Measurements from ENCODE around the gene ENO1. TPM values are rescaled to one million over a fixed set of nuclear protein-coding genes. Genes with fewer than 3 reads are reported as not detected.
A peak's percentile ranks its signal among the peaks of the same experiment; 100 is the strongest.

ENO1 gene
- total RNA-seq, 1 donor: 1,401 TPM

DNA sequence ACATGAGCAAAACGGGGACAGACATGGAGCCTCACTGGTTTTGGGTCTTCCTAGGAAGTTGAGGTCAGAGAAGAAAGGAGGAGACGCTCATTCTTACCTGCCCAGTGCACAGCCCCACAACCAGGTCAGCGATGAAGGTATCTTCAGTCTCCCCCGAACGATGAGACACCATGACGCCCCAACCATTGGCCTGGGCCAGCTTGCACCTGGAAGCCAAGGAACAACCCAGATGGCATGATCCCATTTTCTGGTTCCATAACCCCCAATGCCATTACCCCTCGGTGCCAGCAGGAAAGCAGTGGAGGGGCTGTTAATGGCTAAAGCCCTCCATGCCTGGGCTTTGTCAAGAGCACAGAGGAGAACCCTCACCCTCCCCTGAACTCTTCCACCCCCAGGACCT, 15.3 kb downstream of the ENO1 start:
- TF ChIP-seq, protein P1, sequence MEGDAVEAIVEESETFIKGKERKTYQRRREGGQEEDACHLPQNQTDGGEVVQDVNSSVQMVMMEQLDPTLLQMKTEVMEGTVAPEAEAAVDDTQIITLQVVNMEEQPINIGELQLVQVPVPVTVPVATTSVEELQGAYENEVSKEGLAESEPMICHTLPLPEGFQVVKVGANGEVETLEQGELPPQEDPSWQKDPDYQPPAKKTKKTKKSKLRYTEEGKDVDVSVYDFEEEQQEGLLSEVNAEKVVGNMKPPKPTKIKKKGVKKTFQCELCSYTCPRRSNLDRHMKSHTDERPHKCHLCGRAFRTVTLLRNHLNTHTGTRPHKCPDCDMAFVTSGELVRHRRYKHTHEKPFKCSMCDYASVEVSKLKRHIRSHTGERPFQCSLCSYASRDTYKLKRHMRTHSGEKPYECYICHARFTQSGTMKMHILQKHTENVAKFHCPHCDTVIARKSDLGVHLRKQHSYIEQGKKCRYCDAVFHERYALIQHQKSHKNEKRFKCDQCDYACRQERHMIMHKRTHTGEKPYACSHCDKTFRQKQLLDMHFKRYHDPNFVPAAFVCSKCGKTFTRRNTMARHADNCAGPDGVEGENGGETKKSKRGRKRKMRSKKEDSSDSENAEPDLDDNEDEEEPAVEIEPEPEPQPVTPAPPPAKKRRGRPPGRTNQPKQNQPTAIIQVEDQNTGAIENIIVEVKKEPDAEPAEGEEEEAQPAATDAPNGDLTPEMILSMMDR (IDR thresholded peaks at IDR 0.05; ENCODE audit: insufficient read depth, low read depth, low read length): no peak
- no peak overlapping the region for H3K4me3 ChIP-seq (ENCODE audit: low read depth, low read length)
- DNase-seq (ENCODE audit: low read depth): no peak

DNA sequence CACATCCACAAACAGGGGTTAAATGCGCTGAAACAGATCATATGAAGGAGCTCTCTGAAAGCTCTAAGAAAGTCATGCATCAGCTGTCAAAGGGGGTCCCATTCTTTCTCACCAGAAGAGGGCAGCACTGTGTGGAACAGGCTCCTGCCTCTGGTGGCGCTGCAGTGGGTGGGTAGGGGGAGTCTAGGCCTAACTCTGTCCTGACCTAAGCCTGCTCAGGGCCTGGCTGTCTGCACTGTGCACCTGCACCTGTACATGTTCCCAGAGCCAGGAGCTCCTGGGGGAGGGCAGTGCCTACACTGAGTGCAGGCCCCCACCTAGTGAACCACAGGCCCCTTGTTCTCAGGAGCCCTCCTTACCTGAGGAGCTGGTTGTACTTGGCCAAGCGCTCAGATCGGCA, 16.0 kb downstream of the ENO1 start:
- no peak overlapping the region for H3K4me3 ChIP-seq (ENCODE audit: low read depth, low read length)
- TF ChIP-seq, protein P1 (IDR thresholded peaks at IDR 0.05; ENCODE audit: insufficient read depth, low read depth, low read length): peak; percentile 67
- DNase-seq (ENCODE audit: low read depth): no peak

DNA sequence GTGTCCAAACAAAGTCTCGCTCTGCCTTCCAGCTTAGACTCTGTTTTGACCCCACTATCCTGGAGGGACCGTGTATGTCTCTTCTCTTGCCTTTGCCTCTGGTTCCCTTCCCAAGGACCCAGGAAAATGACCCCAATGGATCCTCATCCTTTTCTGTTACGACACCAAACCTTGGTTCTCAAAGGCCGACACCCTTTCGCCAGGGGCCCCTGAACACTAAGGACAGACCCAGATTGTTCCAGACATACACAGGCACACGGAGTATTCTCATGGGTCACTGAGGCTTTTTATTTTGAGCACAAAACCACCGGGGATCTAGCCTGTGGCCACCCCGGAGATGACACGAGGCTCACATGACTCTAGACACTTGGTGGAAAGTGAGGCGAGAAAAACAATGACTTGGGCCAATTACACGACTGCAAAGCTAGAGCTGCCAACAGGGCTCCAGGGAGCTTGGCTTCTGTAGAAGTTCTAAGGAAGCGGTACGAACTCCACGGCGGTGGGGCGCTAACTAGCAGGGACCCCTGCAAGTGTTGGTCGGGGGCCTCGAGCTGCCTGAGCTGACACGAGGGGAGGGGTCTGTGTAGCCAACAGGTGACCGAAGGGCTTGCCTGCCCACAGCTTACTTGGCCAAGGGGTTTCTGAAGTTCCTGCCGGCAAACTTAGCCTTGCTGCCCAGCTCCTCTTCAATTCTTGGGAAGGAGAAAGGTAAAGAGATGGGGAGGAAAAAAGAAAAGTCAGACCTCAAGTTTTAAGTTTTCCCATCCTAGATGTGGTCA, 17.6 kb downstream of the ENO1 start:
- no peak overlapping the region for H3K4me3 ChIP-seq (ENCODE audit: low read depth, low read length)
- no peak for DNase-seq (ENCODE audit: low read depth)
- TF ChIP-seq, protein P1 (IDR thresholded peaks at IDR 0.05; ENCODE audit: insufficient read depth, low read depth, low read length): no peak

DNA sequence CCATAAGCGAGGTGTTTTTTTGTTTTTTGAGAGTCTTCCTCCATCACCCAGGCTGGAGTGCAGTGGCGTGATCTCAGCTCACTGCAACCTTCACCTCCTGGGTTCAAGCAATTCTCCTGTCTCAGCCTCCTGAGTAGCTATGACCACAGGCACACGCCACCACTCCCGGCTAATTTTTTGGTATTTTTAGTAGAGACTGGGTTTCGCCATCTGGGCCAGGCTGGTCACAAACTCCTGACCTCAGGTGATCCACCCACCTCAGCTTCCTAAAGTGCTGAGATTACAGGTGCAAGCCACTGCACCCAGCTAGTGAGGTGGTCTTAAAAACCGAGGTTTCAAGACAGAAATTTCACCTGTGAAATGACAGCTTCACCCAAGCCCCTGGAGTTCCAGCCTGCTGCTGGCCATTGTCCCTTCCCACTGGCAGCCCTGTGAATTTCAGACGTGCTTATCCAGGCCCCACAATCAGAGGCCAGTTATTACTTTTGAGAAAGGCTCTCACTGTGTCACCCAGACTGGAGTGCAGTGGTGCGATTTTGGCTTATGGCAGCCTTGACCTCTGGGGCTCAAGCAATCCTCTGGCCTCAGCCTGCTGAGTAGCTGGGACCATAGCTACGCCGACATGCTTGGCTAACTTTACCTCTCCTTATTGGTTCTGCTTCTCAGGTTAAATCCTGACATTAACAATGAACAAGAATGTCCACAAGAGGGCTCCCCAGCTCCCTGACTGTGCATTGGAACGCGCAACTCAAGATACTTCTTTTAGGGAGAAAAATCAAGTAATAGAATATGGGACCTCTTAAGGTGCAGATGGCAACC, 19.4 kb downstream of the ENO1 start:
- H3K4me3 ChIP-seq (ENCODE audit: low read depth, low read length): no peak overlapping the region
- TF ChIP-seq, protein P1 (IDR thresholded peaks at IDR 0.05; ENCODE audit: insufficient read depth, low read depth, low read length): peak; percentile 74
- peak; percentile 76 for DNase-seq (ENCODE audit: low read depth)

DNA sequence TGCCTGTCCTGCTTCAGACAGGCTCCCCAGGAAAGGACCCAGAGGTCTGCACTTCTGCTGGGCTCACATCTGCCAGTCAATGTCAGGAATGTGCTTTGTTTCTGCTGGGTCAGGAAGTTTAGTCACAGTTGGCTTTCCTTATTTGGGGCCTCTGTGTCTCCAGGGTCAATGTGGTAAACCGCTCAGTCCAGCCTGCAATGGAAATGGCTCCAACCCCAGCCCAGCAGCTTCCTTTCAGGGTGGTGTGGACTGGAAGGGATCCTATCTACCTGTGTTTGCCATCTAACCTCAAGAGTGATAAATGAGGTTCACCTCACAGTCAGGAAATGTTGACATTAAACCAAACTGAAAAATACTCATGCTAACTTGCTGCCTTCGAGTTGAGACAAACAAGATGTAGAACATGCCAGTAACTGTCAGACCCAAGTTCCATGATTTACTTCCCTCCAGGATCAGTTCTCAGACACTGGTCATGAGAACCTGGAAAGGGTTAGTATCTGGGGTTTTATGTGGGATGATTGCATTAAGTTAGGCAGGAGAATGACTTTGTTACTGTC, 20.3 kb downstream of the ENO1 start:
- DNase-seq (ENCODE audit: low read depth): peak; percentile 85
- TF ChIP-seq, protein P1 (IDR thresholded peaks at IDR 0.05; ENCODE audit: insufficient read depth, low read depth, low read length): no peak
- H3K4me3 ChIP-seq (ENCODE audit: low read depth, low read length): no peak overlapping the region

DNA sequence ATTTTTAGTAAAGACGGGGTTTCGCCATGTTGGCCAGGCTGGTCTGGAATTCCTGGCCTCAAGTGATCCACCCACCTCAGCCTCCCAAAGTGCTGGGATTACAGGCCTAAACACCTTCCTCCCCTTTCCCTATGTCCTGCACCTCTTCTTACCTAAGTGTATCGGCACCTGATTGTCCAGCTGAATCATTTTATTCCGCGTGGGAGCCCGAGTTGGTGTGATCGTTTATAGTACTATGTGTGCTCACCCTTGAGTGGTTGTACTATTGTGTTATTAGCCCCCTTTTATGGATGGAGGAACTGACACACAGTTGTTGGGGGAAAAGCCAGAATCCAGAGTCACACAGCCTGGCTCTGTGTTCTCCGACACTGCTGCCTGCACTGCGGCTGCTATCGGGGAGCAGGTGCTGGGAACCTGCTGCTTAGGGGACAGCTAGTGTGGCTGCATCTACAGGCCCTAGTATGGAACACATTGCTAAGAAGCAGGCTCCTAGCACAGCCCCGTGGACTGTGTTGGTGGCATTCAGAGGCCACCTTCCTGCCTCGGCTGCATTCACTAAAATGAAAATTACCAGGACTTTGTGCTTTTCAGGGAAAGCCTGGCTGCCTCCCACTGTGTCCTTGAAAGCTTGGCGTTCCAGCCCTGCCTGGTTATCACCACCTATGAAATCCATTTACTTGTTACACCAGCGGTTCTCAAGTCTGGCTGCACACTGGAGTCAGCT, 21.6 kb downstream of the ENO1 start:
- no peak overlapping the region for H3K4me3 ChIP-seq (ENCODE audit: low read depth, low read length)
- DNase-seq (ENCODE audit: low read depth): no peak
- TF ChIP-seq, protein P1 (IDR thresholded peaks at IDR 0.05; ENCODE audit: insufficient read depth, low read depth, low read length): no peak
